Body of pancreas (tissue), 4 donors: Measurements from ENCODE around the gene TPPP.

ENCODE experiments used
- POLR2A ChIP-seq, 3 donors: fragments of 450-650 bp; IDR thresholded peaks; one replicate each; pipeline ENCODE4 v1.6.1; 2016; ENCODE audit warnings: antibody characterized with exemption in 3 of 3, mild to moderate bottlenecking in 2 of 3
- TF ChIP-seq, protein P1 (sequence below), 7 experiments: fragments of 450-650 bp in 4 of 7; fragments of 200-600 bp in 3 of 7; sonication (generic) in 3 of 7; IDR thresholded peaks; one replicate each; pipeline ENCODE4 v1.5.1; 2016 to 2019; ENCODE audit warnings: antibody characterized with exemption in 7 of 7

DNA sequence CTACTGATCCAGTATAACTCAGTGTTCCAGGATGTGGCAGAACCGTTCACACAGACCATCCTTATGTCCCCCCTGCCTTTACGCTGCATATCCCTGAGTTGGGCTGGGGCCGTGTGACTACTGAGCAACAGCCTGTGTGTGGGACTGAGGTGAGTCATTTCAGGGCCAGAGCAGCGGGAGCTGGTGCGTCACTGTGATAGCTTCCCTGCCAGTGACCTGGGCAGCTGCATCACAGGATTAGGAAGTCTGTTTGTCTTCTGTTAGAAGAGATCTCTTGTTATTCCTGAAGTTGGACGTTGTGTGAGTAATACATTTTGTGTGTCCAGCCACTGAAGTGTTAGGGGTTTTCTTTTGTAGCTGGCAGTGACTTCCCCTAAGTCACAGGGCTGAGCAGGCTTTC is 35.6 kb downstream of the TPPP start:
- TF ChIP-seq, protein P1, sequence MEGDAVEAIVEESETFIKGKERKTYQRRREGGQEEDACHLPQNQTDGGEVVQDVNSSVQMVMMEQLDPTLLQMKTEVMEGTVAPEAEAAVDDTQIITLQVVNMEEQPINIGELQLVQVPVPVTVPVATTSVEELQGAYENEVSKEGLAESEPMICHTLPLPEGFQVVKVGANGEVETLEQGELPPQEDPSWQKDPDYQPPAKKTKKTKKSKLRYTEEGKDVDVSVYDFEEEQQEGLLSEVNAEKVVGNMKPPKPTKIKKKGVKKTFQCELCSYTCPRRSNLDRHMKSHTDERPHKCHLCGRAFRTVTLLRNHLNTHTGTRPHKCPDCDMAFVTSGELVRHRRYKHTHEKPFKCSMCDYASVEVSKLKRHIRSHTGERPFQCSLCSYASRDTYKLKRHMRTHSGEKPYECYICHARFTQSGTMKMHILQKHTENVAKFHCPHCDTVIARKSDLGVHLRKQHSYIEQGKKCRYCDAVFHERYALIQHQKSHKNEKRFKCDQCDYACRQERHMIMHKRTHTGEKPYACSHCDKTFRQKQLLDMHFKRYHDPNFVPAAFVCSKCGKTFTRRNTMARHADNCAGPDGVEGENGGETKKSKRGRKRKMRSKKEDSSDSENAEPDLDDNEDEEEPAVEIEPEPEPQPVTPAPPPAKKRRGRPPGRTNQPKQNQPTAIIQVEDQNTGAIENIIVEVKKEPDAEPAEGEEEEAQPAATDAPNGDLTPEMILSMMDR (IDR thresholded peaks at IDR 0.05), result no peak
- TF ChIP-seq POLR2A (IDR thresholded peaks at IDR 0.05), result no peak
